ENCODE data around the gene CAPZB. TPM values are rescaled to one million over a fixed set of nuclear protein-coding genes. Genes with fewer than 3 reads are reported as not detected.

CAPZB gene
- total and polyA plus RNA-seq, 2 experiments from 2014 or later, result 229 to 494 TPM

DNA sequence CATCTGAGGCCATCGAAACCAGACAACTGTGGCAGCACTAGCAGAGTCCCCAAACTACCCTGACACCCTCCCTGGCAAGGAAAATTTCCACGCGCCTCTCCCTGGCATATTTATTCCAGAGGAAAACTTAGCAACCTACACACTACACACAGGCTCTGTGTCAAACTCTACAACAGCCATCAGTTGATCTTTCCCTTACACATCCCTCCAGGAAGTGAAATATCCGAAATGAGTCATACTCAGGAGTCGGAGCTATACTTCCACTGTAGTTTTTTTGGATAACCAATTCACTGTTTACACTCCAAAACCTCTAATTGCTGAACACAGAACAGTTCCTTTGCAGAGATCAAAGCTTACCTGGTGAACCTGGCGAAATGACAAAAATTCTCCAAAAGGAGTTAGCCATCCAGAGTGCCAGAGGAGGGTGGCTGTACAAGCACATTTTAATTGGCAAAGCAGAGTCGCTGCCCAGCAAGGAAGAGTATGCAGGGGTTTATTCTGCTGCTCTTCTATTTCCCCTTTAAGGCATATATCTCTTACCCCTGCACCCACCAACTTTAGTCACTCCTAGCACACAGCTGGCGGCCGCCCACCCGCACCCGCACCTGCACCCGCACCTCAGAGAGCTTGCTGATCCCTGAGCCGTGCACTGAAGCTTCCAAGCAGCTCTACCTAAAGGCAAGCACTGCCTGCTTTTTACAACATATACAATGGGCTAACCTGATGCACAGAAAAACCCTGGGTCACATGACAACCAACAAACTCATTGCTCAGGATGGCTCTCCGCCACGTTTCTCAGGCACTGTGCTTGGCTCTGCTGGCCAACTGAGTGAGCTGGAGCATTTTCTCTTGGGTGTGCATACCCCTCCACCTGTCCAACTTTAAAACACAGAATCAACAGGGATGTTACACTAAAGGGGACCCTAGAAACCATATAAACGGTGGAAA lies 54.9 kb downstream of the CAPZB start:
- H3K4me3 ChIP-seq, result peak overlapping the region; percentile 14; the same call in 1 of the 2 replicates
- peak overlapping the region; percentile 73 for H3K9ac ChIP-seq
- TF ChIP-seq EZH2phosphoT487 (IDR thresholded peaks at IDR 0.05; ENCODE audit: insufficient read depth, low read depth), result no peak
- no peak for TF ChIP-seq EZH2 (IDR thresholded peaks at IDR 0.05; ENCODE audit: insufficient read depth, poor library complexity, severe bottlenecking)
- peaks cover 85% of the 10 kb centered on the region for H3K4me1 ChIP-seq (ENCODE audit: insufficient read depth)
- H3K9me2 ChIP-seq (ENCODE audit: insufficient read depth), result no peaks in the 10 kb centered on the region
- no peaks in the 10 kb centered on the region for H4K20me1 ChIP-seq (ENCODE audit: insufficient read depth)
- no peaks in the 10 kb centered on the region for H3K27me3 ChIP-seq (replicated peaks; ENCODE audit: insufficient read depth)
- H2AFZ ChIP-seq, result no peak overlapping the region
- peaks cover 99% of the 10 kb centered on the region for H3K79me2 ChIP-seq (ENCODE audit: insufficient read depth)
- peak overlapping the region; percentile 92 for H3K27ac ChIP-seq
- in situ Hi-C loops (cut with MboI), result no loop called here
- H3K9me3 ChIP-seq (ENCODE audit: low read depth), result no peaks in the 10 kb centered on the region
- WGBS, 2 experiments (ENCODE audit: low coverage in 1 of 2, low lambda C conversion rate in 2 of 2, missing lambda C conversion rate in 2 of 2), result 58 to 59% methylated on average over 16 of the region's 16 CpGs
- peak; percentile 85 for DNase-seq
- peak overlapping the region; percentile 60 for H3K4me2 ChIP-seq (ENCODE audit: unreplicated experiment)
- H3F3A ChIP-seq (ENCODE audit: insufficient read depth), result peaks cover 82% of the 10 kb centered on the region
- H3K36me3 ChIP-seq (ENCODE audit: low read depth), result no peaks in the 10 kb centered on the region

- Histone ChIP-seq H3K36me3 (ENCODE audit: low read depth) (no peaks in the 10 kb centered on the region), H3K4me3 (0 out of 2 replicates have a peak overlapping the region, but pooled peaks have one; percentile 14), H3K27ac (peak overlapping the region; percentile 92), H3F3A (ENCODE audit: insufficient read depth) (peaks cover 84% of the 10 kb centered on the region), H3K9ac (peak overlapping the region; percentile 73), H3K9me3 (ENCODE audit: low read depth) (no peaks in the 10 kb centered on the region), H3K79me2 (ENCODE audit: insufficient read depth) (peaks cover 100% of the 10 kb centered on the region), H3K4me2 (ENCODE audit: unreplicated experiment) (peak overlapping the region; percentile 60), H2AFZ (no peak overlapping the region), H4K20me1 (ENCODE audit: insufficient read depth) (no peaks in the 10 kb centered on the region), H3K27me3 (replicated peaks; ENCODE audit: insufficient read depth) (no peaks in the 10 kb centered on the region), H3K4me1 (ENCODE audit: insufficient read depth) (peaks cover 83% of the 10 kb centered on the region), H3K9me2 (ENCODE audit: insufficient read depth) (no peaks in the 10 kb centered on the region)
- TF ChIP-seq EZH2 (IDR thresholded peaks at IDR 0.05; ENCODE audit: insufficient read depth, poor library complexity, severe bottlenecking) (no peak), EZH2phosphoT487 (IDR thresholded peaks at IDR 0.05; ENCODE audit: insufficient read depth, low read depth) (no peak)
- DNase-seq, result peak; percentile 45
- in situ Hi-C loops (cut with MboI), result no loop called here
- WGBS, 2 experiments (ENCODE audit: low coverage in 1 of 2, low lambda C conversion rate in 2 of 2, missing lambda C conversion rate in 2 of 2), result 52 to 59% methylated on average over 4 of the region's 4 CpGs
Measured at GRCh38 chr1:19429611-19430010, 55.7 kb downstream of the CAPZB start.

GRCh38 chr1:19427087-19427781 lies 58.1 kb downstream of the CAPZB start:
- 1 to 3% methylated on average over 14 of the region's 14 CpGs for WGBS, 2 experiments (ENCODE audit: low coverage in 1 of 2, low lambda C conversion rate in 2 of 2, missing lambda C conversion rate in 2 of 2)

GRCh38 chr1:19426294-19427086 lies 58.8 kb downstream of the CAPZB start:
- H3K27ac ChIP-seq, result peak overlapping the region; percentile 92
- H3K79me2 ChIP-seq (ENCODE audit: insufficient read depth), result peaks cover 100% of the 10 kb centered on the region
- no peaks in the 10 kb centered on the region for H4K20me1 ChIP-seq (ENCODE audit: insufficient read depth)
- H3K9me2 ChIP-seq (ENCODE audit: insufficient read depth), result no peaks in the 10 kb centered on the region
- in situ Hi-C loops (cut with MboI), result no loop called here
- WGBS, 2 experiments (ENCODE audit: low coverage in 1 of 2, low lambda C conversion rate in 2 of 2, missing lambda C conversion rate in 2 of 2), result 18 to 23% methylated on average over 13 of the region's 13 CpGs
- H3K4me3 ChIP-seq, result no peak overlapping the region
- no peaks in the 10 kb centered on the region for H3K36me3 ChIP-seq (ENCODE audit: low read depth)
- H2AFZ ChIP-seq, result no peak overlapping the region
- DNase-seq, result peak; percentile 42
- H3K27me3 ChIP-seq (replicated peaks; ENCODE audit: insufficient read depth), result no peaks in the 10 kb centered on the region
- H3K4me2 ChIP-seq (ENCODE audit: unreplicated experiment), result peak overlapping the region; percentile 43
- peaks cover 81% of the 10 kb centered on the region for H3K4me1 ChIP-seq (ENCODE audit: insufficient read depth)
- peak overlapping the region; percentile 75 for H3K9ac ChIP-seq
- H3F3A ChIP-seq (ENCODE audit: insufficient read depth), result peaks cover 82% of the 10 kb centered on the region
- H3K9me3 ChIP-seq (ENCODE audit: low read depth), result no peaks in the 10 kb centered on the region
- TF ChIP-seq EZH2 (IDR thresholded peaks at IDR 0.05; ENCODE audit: insufficient read depth, poor library complexity, severe bottlenecking), result no peak
- no peak for TF ChIP-seq EZH2phosphoT487 (IDR thresholded peaks at IDR 0.05; ENCODE audit: insufficient read depth, low read depth)

More at GRCh38 chr1:19427087-19427781, 58.1 kb downstream of the CAPZB start:
- H3K4me1 ChIP-seq (ENCODE audit: insufficient read depth), result peaks cover 81% of the 10 kb centered on the region
- TF ChIP-seq EZH2 (IDR thresholded peaks at IDR 0.05; ENCODE audit: insufficient read depth, poor library complexity, severe bottlenecking), result no peak
- no peak for TF ChIP-seq EZH2phosphoT487 (IDR thresholded peaks at IDR 0.05; ENCODE audit: insufficient read depth, low read depth)
- no peak overlapping the region for H2AFZ ChIP-seq
- H3K27ac ChIP-seq, result peak overlapping the region; percentile 92
- no peaks in the 10 kb centered on the region for H4K20me1 ChIP-seq (ENCODE audit: insufficient read depth)
- peak; percentile 80 for DNase-seq
- no peaks in the 10 kb centered on the region for H3K27me3 ChIP-seq (replicated peaks; ENCODE audit: insufficient read depth)
- H3K9me3 ChIP-seq (ENCODE audit: low read depth), result no peaks in the 10 kb centered on the region
- H3K79me2 ChIP-seq (ENCODE audit: insufficient read depth), result peaks cover 100% of the 10 kb centered on the region
- in situ Hi-C loops (cut with MboI), result no loop called here
- H3K9me2 ChIP-seq (ENCODE audit: insufficient read depth), result no peaks in the 10 kb centered on the region
- peaks cover 82% of the 10 kb centered on the region for H3F3A ChIP-seq (ENCODE audit: insufficient read depth)
- no peak overlapping the region for H3K4me3 ChIP-seq
- peak overlapping the region; percentile 48 for H3K4me2 ChIP-seq (ENCODE audit: unreplicated experiment)
- no peaks in the 10 kb centered on the region for H3K36me3 ChIP-seq (ENCODE audit: low read depth)
- H3K9ac ChIP-seq, result peak overlapping the region; percentile 75
